GM19328 (cell line): ENCODE measurements around the gene MREG.
A peak's percentile ranks its signal among the peaks of the same experiment; 100 is the strongest.
"Not testable (repeated sequence)": the region's sequence is repeated elsewhere in the genome, so short reads cannot be mapped to it uniquely, and the experiment has no call there.

Experiments used
- ATAC-seq: cut with Tn5 transposase; IDR thresholded peaks from one replicate; pipeline ENCODE4 v1.9.1; 2021; ENCODE audit warnings: mild to moderate bottlenecking, moderate library complexity; ENCODE audit not compliant: unreplicated experiment

The MREG gene

DNA sequence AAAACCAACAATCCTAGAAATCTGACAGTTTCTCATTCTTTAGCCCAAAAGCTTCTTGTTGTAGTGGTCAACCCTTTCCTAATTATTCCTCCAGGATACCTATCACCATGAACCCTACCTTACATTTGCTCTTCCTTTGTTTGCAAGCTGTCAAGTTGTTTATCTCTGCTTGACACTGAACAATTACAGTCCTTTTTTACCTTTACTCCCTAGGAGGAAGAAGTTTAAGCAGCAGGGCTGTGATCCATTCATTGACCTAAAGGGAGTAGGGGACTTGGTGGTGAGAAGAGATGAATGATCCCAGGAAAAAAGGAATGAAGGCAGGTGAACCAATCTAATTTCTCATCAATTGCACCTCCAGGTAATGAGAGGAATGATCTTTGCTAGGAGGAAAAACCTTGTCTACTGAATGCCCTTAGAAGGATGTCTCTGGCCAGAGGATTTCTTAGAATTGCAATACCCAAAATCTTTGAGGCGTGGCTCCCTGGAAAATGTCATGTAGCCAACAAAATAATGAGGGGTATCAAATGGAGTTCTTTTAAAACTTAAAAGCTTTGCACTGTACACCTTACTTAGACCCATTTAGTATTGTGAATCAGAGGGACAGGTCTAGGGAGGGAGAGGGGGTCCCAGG is 47.7 kb downstream of the MREG start:
- ATAC-seq = no peak

DNA sequence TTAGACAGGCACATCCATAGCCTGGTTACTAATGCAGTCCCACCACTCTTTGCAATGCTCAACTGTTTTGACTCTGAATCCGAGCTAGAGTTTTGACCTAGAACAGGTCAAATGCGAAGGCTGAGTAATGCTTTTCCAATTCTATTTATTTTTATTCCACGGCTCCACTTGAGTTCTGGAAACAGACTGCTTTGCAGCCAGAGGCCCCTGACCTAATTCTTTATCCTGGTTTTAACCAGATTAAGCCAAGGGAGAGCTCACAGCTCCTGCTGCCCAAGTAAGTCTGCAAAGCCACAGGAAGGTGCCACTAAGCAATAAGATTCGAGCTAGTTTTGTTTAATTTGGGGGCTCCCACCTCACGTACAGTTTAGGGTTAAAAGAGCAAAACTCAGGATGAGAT is 51.4 kb downstream of the MREG start:
- ATAC-seq = no peak

- no peak for ATAC-seq
These were observed 55.1 kb downstream of the MREG start for GRCh38 chr2:215958257-215958656.

- not testable (repeated sequence) for ATAC-seq
These were observed 55.8 kb downstream of the MREG start for GRCh38 chr2:215957354-215958122.

GRCh38 chr2:215952860-215953637 is 60.3 kb downstream of the MREG start:
- ATAC-seq = no peak

DNA sequence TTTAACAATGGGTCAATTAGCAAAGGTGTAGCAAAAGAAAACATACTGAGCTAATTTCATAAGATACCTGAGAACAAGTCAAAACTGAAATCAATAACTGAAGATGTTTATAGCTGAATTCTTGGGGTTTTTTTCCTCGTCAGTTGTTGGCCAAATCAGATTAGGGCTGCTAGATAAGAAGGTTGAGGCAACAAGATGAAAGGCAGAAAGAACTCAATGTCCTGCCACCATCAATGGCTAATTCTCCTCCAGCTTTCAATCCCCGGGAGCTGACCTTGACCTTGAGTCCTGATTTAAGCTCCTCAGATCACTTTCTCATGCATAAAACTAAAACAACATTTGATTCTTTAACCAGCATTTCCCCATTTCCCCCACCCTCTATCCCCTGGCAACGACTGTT is 61.8 kb downstream of the MREG start:
- ATAC-seq = no peak

- peak; percentile 88 for ATAC-seq
These were observed 63.4 kb downstream of the MREG start for GRCh38 chr2:215949991-215950404.

DNA sequence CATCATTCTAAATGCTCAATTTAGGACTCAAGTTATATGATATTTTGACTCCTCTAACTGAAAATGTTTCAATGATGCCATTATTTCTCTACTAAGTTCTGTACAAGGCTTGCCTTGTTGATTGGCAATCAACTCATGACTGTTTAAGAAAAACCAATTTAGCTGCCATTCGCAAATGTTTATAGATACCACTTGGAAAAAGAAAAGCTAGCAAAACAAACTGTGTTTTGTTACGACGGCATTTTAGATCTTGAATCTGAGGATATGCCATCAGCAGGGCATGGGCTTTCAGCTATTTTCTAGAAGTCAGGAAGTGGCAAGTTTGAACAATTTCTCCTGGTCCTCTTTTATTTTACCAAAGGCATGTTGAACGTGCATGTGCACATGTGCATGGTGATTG is 65.3 kb downstream of the MREG start:
- no peak for ATAC-seq

GRCh38 chr2:215946586-215946985 is 66.8 kb downstream of the MREG start:
- ATAC-seq = no peak

DNA sequence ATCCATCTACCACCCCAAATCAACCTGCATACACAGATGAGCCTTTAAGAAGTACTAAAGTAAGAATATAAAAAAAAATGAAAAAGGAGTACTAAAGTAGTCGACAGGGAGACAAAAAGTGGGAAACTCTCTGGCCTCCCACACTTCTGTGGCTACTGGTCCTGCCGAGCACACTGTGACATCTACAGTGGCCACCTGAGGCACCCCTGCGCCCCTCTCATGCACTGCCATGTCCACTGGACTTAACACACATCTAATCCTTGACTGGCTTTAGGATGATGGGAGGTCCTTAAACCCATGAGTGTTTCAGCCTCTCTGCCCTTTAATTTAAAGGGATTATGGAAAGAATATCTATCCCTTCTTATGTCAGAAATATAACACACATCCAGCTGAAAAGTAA is 71.2 kb downstream of the MREG start:
- ATAC-seq = no peak

DNA sequence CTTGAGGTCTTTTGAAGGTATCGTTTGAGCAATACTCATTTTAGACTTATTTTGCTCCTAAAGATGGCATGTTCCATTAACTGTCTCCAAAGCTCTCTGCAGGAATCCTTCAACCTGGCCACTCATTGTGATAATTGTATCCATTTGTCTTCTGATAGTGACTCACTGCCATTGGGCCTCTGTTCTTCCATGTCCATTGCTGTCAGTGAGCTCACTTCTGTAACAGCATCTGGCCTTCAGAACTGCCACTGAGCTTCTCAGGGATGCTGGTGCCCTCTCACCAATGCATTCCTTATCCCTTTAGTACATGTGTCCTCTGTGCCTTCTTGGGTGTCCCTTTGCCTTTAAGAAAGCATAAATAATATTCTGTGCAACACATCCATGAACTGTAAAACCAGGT is 71.6 kb downstream of the MREG start:
- ATAC-seq = no peak

GRCh38 chr2:215940645-215941184 is 72.6 kb downstream of the MREG start:
- no peak for ATAC-seq

DNA sequence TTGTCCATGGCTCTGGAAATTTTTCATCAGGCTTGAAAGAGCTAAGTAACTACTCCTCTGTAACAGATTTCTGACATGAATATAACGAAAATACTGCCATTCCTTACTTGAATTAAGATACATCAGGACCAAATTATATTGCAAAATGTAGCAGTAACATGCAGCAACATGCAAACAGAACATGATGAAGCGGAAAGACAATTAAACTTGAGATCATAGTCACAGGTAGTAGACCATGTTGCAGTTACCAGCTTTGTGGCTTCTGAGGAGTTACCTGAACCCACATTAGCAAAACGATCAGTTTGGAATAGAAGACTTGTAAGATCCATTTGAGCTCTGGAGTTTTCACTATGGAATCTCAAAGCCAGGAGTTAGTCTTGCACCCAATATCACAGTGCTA is 76.2 kb downstream of the MREG start:
- ATAC-seq = no peak

GRCh38 chr2:215933151-215933550 is 80.2 kb downstream of the MREG start:
- no peak for ATAC-seq

- ATAC-seq = peak; percentile 90
These were observed 82.0 kb downstream of the MREG start for GRCh38 chr2:215931256-215931903.

DNA sequence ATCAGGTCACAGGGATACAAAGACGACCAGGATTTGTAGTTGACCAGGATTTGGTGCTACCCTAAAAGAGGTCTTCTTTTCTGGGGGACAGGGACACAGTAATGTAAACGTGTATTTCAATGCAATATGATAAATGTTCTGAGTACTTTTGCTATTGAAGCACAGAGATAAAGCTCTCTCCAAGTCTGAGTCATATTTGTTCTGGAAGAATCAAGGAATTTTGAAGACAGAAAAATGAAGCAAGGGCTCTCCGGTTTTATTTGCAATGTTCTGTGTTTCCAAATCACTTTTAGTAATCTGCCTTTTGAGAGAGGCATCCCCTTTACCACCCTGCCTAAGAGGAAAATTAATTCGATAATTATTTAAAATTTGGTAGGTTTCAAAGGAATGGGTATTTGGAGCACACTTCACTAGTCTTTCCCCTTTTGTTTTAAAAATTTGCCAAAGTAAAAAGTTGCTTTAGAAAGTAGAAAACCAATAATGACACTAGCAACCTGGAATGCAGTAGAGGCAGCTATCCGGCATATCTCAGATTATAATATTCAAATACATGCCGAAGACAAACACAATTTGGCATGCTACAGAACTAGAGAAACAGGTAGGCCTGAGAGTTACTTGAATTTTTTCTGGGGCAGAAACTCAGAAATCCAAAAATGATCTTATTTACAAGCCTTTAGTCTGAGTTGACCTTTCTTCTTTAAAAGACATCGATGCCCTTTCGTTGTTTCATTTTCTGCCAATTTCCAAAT is 82.7 kb downstream of the MREG start:
- no peak for ATAC-seq

- no peak for ATAC-seq
These were observed 83.6 kb downstream of the MREG start for GRCh38 chr2:215929602-215930335.

- no peak for ATAC-seq
These were observed 85.3 kb downstream of the MREG start for GRCh38 chr2:215928086-215928485.

DNA sequence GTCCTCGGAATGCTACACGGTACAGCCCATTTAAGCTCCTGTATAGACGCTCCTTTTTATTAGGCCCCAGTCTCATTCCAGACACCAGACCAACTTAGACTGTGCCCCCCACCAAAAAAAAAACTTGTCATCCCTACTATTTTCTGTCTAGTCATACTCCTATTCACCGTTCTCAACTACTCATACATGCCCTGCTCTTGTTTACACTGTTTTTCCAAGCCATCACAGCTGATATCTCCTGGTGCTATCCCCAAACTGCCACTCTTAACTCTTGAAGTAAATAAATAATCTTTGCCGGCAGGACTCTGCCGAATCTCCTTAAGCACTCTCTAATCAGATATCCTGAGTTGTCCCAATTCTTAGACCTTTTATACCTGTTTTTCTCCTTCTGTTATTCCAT is 86.4 kb downstream of the MREG start:
- ATAC-seq = not testable (repeated sequence)

DNA sequence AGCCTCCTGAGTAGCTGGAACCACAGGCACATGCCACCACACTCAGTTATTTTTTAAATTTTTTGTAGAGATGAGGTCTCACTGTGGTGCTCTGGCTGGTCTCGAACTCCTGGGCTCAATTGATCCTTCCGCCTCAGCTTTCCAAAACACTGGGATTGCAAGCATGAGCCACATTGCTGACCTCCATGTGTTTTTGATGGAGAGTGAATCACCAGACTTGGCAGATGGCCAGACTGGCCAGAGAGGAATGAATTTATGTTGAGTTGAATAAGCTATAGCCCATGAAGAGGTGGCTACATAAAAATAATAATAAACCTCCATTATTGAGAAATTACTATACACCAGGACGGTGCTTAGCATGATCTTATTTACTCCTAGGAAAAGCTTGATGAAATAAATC is 91.5 kb downstream of the MREG start:
- no peak for ATAC-seq
